ENCODE measurements around the gene APOA5. TPM values are rescaled to one million over a fixed set of nuclear protein-coding genes. Genes with fewer than 3 reads are reported as not detected.
"Not testable (repeated sequence)": the region's sequence is repeated elsewhere in the genome, so short reads cannot be mapped to it uniquely, and the experiment has no call there.

APOA5 gene
- total RNA-seq, 1 experiment from 2014 or later = not detected

DNA sequence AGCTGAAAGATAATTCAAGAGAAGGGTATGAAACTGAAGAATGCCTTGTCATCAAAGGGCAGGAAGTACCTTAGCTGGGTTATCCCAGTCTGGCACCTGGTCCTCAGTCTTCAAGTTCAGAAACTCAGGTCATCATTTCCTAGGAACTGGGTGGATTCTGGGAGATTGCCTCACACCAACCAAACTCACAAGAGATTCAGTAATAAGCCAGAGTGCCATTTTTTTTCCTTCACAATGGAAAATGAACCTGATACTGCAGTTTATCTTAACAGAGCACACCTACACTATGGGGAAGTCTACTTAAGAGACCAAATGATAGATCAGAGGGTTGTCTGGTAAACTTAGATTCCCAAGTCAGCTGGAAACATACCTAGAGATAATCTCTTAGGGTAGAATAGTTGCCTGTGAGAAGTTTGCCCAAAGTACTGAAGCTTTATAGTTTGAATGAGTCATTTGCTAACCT, 15.1 kb downstream of the APOA5 start:
- no peak for DNase-seq (ENCODE audit: low read depth)

DNA sequence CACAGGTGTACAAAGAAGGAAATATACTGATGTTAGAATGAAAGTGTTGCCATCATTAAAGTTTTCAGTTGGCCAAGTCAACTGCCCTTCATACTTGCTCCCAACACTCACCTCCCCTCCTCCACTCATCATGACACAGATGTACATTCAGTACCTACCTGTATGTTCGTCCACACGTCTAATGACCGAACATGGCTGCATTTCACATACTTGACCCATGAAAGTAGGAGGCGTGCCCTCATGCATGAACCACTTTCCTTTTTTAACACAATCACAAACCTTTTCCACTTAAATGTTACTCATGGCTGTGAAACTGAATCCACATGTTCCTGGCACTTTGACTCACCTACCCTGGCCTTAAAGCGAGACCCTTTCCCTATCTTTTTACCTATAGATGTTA, 15.7 kb downstream of the APOA5 start:
- no peak for DNase-seq (ENCODE audit: low read depth)

DNA sequence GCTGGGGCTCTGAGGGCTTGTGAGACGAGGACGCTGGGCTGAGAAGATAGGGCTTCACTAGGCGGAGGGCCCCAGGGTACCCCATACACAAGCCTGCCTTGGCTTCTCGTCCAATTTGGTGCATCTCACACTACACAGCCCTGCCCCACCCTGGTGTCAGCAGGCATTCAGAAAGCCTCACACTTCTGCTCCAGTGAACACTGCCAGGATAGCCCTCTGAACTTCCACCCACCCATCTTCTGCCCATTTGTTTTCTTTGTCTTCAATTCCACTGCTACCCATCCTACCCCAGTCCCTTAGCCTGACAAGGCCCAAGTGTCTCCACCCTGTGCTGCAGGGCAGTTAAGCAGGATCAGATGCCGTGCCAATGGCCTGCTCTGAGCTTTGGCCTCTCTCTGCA, 17.0 kb downstream of the APOA5 start:
- no peak for DNase-seq (ENCODE audit: low read depth)

DNA sequence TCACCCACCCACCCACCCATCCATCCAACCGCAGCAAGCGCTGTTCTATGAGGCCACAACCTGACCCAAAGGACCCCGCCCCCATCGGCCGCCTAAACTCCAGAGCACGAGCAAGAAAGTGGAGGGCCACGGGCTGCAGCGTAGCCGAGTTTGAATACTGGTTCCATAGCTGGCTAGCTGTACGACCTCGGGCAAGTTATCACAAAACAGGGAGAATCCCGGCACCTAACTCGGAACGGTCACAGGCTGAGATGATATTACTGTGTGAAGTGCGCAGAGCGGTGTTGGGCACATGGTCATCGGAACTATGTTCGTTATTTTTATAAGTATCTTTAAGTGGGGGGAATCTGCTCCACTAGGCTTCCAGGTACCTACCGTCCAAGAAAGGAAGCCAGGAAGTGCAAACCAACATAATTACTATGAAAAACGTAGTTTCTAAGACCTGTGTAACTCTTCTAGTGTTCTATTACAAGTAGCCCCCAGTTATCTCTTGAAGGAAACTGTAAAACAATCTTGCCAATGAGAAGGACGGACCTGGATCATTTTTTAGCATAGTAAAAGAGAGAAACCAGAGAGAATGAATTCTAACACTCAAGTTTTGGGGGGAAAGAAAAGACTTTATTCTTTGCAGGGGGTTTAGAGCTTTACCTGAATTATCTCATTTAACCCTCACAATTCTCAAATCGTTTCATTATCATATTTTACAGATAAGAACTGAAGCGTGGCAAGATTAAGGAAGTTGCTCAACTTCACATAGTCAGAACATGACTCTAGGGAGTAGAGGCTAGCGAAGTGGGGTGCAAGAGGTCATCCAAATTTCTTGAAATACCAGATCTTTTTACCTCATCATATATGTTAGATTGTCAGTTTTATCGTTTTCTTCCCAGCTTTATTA, 18.2 kb downstream of the APOA5 start:
- DNase-seq (ENCODE audit: low read depth) = peak; percentile 30

DNA sequence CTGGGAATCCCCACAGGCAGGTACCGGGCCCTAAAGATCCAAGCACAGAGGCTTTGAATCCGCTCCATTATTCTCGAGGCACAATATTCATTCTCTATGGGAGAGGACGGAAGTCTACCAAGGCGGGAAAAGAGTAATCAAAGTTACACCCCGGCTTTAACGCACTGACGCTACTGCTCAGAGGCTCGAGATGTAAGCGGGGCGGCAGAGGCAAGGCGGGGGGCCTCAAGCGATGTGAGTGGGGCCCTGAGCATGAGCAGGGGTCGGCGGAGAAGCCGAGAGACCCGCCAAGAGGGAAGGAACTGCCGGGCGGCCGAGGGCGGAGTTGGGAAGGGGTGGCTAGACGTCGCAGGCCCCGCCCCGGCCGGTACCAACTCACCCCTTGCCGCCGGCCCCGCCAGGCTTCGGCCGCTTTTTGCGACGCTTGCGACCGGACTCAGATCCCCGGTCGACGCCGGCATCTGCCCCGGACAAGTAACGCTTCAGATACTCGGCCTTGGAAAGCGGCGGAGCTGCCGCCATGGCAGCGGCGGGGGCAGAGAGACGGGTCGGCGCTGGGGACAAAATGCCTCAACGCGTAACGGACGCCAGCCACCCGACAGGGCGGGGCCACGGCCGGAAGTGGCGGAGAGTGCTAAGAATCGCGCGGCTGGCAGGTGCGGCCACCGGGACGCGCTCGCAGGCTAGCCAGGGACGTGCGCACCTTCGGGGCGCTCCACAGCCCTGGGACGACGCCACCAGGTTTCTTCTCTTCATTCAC, 19.1 kb downstream of the APOA5 start, which contains the start of gene BUD13:
Gene BUD13 (minus strand): TSS at position 545 of the 760 bp plus-strand sequence. CDS start 23 bp downstream, at position 522.
- DNase-seq (ENCODE audit: low read depth) = peak; percentile 86

DNA sequence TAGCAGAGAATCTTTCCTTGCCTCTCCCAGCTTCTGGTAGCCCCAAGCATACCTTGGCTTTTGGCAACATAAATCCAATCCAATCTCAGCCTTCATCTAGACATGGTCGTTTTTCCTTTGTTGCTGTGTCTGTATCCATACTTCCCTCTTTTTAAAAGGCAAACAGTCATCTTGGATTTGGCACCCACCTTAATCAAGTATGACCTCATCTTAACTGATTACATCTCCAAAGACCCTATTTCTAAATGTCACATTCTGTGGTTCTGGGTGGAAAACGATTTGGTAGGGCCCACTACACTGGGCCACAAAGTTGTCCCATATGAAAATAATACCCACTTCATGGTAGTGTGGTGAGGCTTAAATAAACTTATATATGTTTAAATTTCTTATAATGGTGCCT, 19.7 kb downstream of the APOA5 start:
- DNase-seq (ENCODE audit: low read depth) = no peak

DNA sequence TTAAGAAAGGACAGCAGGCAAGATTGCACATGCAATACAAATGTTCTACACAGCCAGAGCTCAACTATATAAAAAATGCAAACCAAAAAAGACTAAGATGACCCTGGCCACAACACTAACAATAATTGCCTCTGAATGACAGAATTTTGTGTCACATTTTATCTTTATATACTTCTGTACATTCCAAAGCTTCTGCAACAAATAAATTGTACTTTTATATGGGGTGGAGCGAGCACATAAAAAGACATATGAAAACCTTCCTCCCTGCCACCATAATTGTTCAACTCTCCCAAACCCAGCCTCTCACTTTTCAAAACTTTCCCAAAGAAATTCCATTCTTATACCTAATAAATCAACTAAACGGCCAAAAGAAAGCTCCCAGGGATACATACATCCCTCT, 29.5 kb downstream of the APOA5 start:
- no peak for DNase-seq (ENCODE audit: low read depth)

DNA sequence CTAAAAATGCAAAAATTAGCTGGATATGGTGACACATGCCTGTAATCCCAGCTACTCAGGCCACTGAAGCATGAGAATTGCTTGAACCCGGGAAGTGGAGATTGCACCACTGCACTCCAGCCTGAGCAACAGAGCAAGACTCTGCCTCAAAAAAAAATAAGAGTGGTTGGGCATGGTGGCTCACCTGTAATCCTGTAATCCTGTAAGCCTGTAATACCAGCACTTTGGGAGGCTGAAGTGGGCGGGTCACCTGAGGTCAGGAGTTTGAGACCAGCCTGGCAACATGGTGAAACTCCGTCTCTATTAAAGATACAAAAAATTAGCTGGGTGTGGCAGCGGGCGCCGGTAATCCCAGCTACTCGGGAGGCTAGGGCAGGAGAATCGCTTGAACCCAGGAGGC, 35.6 kb downstream of the APOA5 start:
- DNase-seq (ENCODE audit: low read depth) = not testable (repeated sequence)

DNA sequence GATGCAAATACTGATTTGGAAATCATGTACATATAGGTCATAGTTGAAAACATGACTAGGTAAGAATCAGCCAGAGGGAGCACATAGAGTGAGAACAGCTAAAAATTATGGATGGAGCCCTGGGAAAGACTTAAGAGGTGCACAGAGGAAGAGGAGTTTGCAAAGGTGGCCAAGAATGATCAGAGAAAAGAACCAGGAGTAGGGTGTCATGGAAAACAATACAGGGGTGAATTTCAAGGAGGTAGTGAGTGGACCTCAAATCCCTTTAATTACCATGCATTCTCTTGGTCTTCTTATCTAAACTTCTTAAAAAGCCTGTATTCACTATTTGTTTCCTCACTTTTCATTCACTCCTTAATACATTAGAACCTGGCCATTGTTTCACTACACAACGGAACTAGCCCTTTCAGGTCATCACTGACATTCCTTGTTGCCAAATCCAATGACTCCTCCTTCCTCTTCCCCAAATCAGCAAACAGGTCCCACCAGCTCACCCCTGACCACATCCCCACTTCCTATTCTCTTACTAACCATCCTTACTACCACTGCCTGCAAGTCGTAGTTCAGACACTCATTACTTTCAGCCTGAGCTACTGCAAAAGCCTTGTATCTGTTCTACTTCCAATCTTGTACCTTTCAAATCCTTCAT, 41.5 kb downstream of the APOA5 start:
- no peak for DNase-seq (ENCODE audit: low read depth)

DNA sequence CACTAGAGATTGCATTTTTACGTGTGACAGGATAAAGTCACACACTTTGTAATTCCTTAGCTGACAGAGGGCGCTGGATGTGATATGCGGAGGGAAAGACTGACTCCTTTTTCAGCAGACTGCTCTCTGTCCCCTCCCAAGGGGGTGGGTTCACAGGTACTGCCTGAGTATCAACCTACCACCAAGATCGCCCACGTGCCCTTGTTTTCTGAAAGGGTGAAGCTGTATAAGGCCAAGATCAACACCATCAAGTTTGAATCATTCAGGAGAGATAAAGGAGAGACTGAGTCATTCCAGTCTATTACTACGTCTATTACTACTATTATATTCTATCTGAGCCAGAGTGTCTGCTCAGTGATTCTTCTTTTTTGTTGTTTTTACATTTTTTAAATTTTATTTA, 49.6 kb downstream of the APOA5 start:
- DNase-seq (ENCODE audit: low read depth) = no peak

DNA sequence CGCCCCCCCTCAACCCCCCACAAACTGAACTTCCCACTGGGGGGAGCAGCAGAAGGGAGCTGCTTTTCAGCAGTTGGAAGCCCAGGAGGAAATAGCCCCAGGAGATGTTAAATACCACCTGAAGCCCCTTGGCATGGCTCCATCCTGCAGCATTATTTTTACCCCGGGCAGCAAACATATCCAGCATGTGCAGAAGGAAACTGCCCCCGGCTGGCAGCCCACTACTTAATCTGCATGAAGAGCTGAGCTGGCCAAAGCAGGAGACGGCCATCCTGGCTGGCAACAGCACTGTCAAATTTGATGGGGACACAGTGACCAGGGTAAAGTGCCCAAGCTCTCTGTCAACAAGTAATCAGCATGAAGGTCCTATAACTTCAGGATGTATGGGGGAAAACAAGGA, 50.9 kb downstream of the APOA5 start:
- no peak for DNase-seq (ENCODE audit: low read depth)

Other genes with a start within 250 kb of the APOA5 start
- 22.9 and 27.9 TPM in 2 replicates for gene BUD13, start 18.9 kb downstream of the APOA5 start, total RNA-seq (2014; rRNA removed; shearing (Covaris generic))
- 105 and 106 TPM in 2 replicates for gene ZPR1, start 3.9 kb downstream of the APOA5 start, total RNA-seq (2014; rRNA removed; shearing (Covaris generic))
- not detected in 2 replicates for gene APOA4, start 31.4 kb upstream of the APOA5 start, total RNA-seq (2014; rRNA removed; shearing (Covaris generic))
- not detected in 2 replicates for gene APOC3, start 38.0 kb upstream of the APOA5 start, total RNA-seq (2014; rRNA removed; shearing (Covaris generic))
- 0.14 and 0.27 TPM in 2 replicates for gene APOA1, start 45.7 kb upstream of the APOA5 start, total RNA-seq (2014; rRNA removed; shearing (Covaris generic))